DOHH2 (cell line): Measurements from ENCODE around the gene MKNK2.
A peak's percentile ranks its signal among the peaks of the same experiment; 100 is the strongest.

Experiments used
- H3F3A ChIP-seq: fragments of 200-600 bp; sonication (generic), shearing (Covaris generic); 2 replicates; pipeline ENCODE4 v1.6.0; 2016; ENCODE audit warnings: antibody characterized with exemption, mild to moderate bottlenecking; ENCODE audit not compliant: control insufficient read depth, insufficient read depth
- H3K27ac ChIP-seq: fragments of 200-600 bp; sonication (generic); 2 replicates; pipeline ENCODE4 v1.5.1; 2014; ENCODE audit warnings: low read depth, mild to moderate bottlenecking, low read length, moderate library complexity
- H3K27me3 ChIP-seq: fragments of 200-600 bp; sonication (generic); 2 replicates; pipeline ENCODE4 v1.6.1; 2014; ENCODE audit warnings: mild to moderate bottlenecking, low read length, mixed read lengths; ENCODE audit not compliant: control insufficient read depth
- H3K36me3 ChIP-seq: fragments of 200-600 bp; sonication (generic); 2 replicates; pipeline ENCODE4 v1.6.1; 2014; ENCODE audit warnings: mild to moderate bottlenecking, low read length, moderate library complexity, mixed read lengths; ENCODE audit not compliant: control insufficient read depth
- H3K4me1 ChIP-seq: fragments of 200-600 bp; sonication (generic); 2 replicates; pipeline ENCODE4 v1.6.1; 2014; ENCODE audit warnings: mild to moderate bottlenecking, low read length, mixed read lengths; ENCODE audit not compliant: control insufficient read depth
- H3K4me2 ChIP-seq: fragments of 200-600 bp; sonication (generic); 2 replicates; pipeline ENCODE4 v1.6.0; 2014; ENCODE audit warnings: mild to moderate bottlenecking, low read length, moderate library complexity
- H3K4me3 ChIP-seq: fragments of 200-600 bp; sonication (generic); 2 replicates; pipeline ENCODE4 v1.5.1; 2014; ENCODE audit warnings: mild to moderate bottlenecking, low read length, mixed read lengths
- H3K79me2 ChIP-seq: fragments of 200-600 bp; sonication (generic); 2 replicates; pipeline ENCODE4 v1.6.1; 2014; ENCODE audit warnings: mild to moderate bottlenecking, low read length, mixed read lengths; ENCODE audit not compliant: control insufficient read depth
- H3K9me2 ChIP-seq: fragments of 200-600 bp; sonication (generic); replicated peaks from 2 replicates; pipeline ENCODE4 v1.6.1; 2014; ENCODE audit warnings: mild to moderate bottlenecking, low read length, mixed read lengths; ENCODE audit not compliant: control insufficient read depth
- H3K9me3 ChIP-seq: fragments of 200-600 bp; sonication (generic); 2 replicates; pipeline ENCODE4 v1.6.1; 2014; ENCODE audit warnings: antibody characterized with exemption, low read length, mixed read lengths; ENCODE audit not compliant: control insufficient read depth, insufficient read depth
- H4K20me1 ChIP-seq: fragments of 200-600 bp; sonication (generic); 2 replicates; pipeline ENCODE4 v1.6.0; 2014; ENCODE audit warnings: low read depth, mild to moderate bottlenecking, antibody characterized with exemption, low read length, moderate library complexity; ENCODE audit not compliant: control insufficient read depth, insufficient read depth
- EZH2phosphoT487 ChIP-seq: fragments of 200-600 bp; sonication (generic); IDR thresholded peaks from 2 replicates; pipeline ENCODE4 v1.6.1; 2017; ENCODE audit warnings: borderline replicate concordance, mild to moderate bottlenecking, antibody characterized with exemption, low read length, moderate library complexity, mixed read lengths
- TF ChIP-seq, protein P1 (sequence below): fragments of 200-600 bp; sonication (generic); IDR thresholded peaks from one replicate; pipeline ENCODE4 v1.5.1; 2014; ENCODE audit warnings: antibody characterized with exemption, mild to moderate bottlenecking, low read depth, low read length; ENCODE audit not compliant: poor library complexity, severe bottlenecking

Gene MKNK2

DNA sequence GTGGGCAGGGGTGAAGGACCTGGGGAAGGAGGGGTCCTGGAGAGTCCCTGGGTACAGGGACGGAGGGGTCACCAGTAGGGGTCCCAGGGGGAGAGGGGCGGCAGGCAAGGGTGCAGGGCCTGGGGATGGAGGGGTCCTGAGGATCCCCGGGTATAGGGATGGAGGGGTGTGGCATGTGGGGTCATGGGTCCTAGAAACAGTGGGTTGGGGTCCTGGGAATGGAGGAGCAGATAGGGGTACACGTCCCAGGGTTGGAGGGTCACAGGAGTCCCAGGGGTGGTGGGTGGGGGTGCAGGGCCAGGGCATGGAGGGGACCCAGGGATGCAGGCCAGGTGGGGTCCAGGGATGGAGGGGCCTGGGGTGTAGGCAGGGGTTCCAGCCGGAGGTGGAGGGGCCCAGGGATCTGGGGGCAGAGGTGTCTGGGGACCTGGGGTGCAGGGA is 36.9 kb downstream of the MKNK2 start:
- Histone ChIP-seq H3K9me2 (no peaks in the 10 kb centered on the region), H3K36me3 (peaks cover 6% of the 10 kb centered on the region; the same call in 1 of the 2 replicates), H3K27me3 (no peaks in the 10 kb centered on the region), H3K27ac (no peak overlapping the region), H3F3A (peaks cover 7% of the 10 kb centered on the region; the same call in 1 of the 2 replicates), H3K9me3 (no peaks in the 10 kb centered on the region), H3K4me1 (peaks cover 22% of the 10 kb centered on the region), H4K20me1 (no peaks in the 10 kb centered on the region), H3K4me3 (peak overlapping the region; percentile 77), H3K79me2 (peaks cover 59% of the 10 kb centered on the region), H3K4me2 (peak overlapping the region; percentile 76)
- TF ChIP-seq, protein P1, sequence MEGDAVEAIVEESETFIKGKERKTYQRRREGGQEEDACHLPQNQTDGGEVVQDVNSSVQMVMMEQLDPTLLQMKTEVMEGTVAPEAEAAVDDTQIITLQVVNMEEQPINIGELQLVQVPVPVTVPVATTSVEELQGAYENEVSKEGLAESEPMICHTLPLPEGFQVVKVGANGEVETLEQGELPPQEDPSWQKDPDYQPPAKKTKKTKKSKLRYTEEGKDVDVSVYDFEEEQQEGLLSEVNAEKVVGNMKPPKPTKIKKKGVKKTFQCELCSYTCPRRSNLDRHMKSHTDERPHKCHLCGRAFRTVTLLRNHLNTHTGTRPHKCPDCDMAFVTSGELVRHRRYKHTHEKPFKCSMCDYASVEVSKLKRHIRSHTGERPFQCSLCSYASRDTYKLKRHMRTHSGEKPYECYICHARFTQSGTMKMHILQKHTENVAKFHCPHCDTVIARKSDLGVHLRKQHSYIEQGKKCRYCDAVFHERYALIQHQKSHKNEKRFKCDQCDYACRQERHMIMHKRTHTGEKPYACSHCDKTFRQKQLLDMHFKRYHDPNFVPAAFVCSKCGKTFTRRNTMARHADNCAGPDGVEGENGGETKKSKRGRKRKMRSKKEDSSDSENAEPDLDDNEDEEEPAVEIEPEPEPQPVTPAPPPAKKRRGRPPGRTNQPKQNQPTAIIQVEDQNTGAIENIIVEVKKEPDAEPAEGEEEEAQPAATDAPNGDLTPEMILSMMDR = no peak
- no peak for TF ChIP-seq EZH2phosphoT487

DNA sequence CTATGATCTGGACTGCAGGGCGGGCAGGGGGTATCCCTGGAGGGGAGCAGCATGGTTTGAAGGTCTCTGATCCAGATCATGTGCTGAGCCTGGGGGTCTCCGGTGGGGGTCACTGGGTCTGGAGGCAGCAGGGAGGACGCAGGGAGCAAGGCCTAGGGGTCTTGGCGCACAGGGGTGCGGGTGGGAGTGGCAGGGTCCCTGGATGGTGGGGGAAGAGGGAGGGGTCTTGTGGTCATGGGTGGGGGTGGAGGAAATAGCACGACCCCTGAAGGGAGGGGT is 37.4 kb downstream of the MKNK2 start:
- Histone ChIP-seq H3K27me3 (no peaks in the 10 kb centered on the region), H3K4me1 (peaks cover 22% of the 10 kb centered on the region), H4K20me1 (no peaks in the 10 kb centered on the region), H3F3A (peaks cover 9% of the 10 kb centered on the region; the same call in 1 of the 2 replicates), H3K4me3 (peak overlapping the region; percentile 77; the same call in 1 of the 2 replicates), H3K79me2 (peaks cover 63% of the 10 kb centered on the region), H3K36me3 (peaks cover 6% of the 10 kb centered on the region; the same call in 1 of the 2 replicates), H3K9me3 (no peaks in the 10 kb centered on the region), H3K4me2 (peak overlapping the region; percentile 76), H3K9me2 (no peaks in the 10 kb centered on the region), H3K27ac (no peak overlapping the region)
- TF ChIP-seq EZH2phosphoT487 = no peak
- TF ChIP-seq, protein P1 = no peak

DNA sequence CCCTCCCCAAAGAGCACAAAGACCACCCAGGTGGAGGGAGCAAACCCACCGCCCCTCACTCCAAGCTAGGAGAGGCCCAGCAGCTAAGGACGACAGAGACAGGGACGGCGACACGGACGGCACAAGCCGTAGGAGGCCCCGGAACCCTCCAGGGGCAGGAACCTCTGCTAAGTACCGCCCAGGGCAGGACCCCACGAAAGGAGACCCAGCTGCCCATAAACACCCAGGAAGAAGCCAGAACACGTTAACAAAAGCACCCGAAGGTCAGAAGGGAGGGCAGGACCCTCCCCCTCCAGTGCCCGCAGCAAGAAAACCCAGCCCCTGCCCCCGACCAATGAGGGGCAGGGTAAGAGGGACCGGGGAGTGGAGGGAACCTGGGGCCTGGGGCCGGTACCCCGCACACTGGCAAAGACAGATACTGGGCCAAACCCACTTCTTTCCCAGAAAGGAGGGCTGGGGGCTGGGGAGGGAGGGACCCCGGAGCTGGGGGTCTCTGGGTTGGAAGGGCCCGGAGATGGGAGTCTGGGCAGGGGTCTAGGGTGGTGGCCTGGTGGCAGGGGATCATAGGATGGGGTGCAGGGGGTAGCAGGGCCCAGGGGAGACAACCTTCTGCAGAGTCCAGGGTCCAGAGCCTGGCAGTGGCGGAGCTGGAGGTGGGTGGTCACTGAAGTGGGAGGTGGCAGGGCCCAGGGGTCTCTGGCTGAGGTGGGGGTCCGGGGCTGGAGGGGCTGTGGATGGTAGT is 37.9 kb downstream of the MKNK2 start:
- peaks cover 22% of the 10 kb centered on the region for H3K4me1 ChIP-seq
- H3K27ac ChIP-seq = no peak overlapping the region
- peaks cover 9% of the 10 kb centered on the region; the same call in 1 of the 2 replicates for H3F3A ChIP-seq
- no peak overlapping the region for H3K4me3 ChIP-seq
- peaks cover 6% of the 10 kb centered on the region; the same call in 1 of the 2 replicates for H3K36me3 ChIP-seq
- TF ChIP-seq, protein P1 = no peak
- H3K79me2 ChIP-seq = peaks cover 69% of the 10 kb centered on the region
- H4K20me1 ChIP-seq = no peaks in the 10 kb centered on the region
- H3K4me2 ChIP-seq = peak overlapping the region; percentile 76; the same call in 1 of the 2 replicates
- no peaks in the 10 kb centered on the region for H3K9me2 ChIP-seq
- H3K27me3 ChIP-seq = no peaks in the 10 kb centered on the region
- no peaks in the 10 kb centered on the region for H3K9me3 ChIP-seq
